ENCODE results near the gene IRAK4. TPM values are rescaled to one million over a fixed set of nuclear protein-coding genes. Genes with fewer than 3 reads are reported as not detected.

The IRAK4 gene
- total RNA-seq, result 10 to 100 TPM in 2 of 6 experiments, 1 to 10 TPM in 4; 6.5 to 16.0 (median 9.3) TPM
- long read RNA-seq, full-length matches to known transcripts, result 1 of 1 reads
- long read RNA-seq, partial matches to known transcripts, result 0 of 1 reads
- long read RNA-seq, other reads (novel, unspliced or antisense), result 0 of 1 reads

- intact Hi-C loops (cut with DNase I), result no loop called here
- ATAC-seq (peak; percentile 99), DNase-seq (peak; percentile 94 to 97 (median 96))
- no peaks in the 10 kb centered on the region for H3K36me3 ChIP-seq
- no peaks in the 10 kb centered on the region for H3K9me3 ChIP-seq
- H3K4me3 ChIP-seq, result peak within 1 kb of the TSS; percentile 70 to 89 (median 79)
- peak within 1 kb of the TSS; percentile 53 to 89 (median 85) for H3K27ac ChIP-seq
- TF ChIP-seq POLR2A (IDR thresholded peaks at IDR 0.05) (peak; percentile 79), CTCF (IDR thresholded peaks at IDR 0.05) (peak; percentile 29 to 52 (median 44))
- no peaks in the 10 kb centered on the region for H3K27me3 ChIP-seq
- WGBS (ENCODE audit: insufficient coverage, low coverage, low lambda C conversion rate, missing lambda C conversion rate), result 0% methylated on average over 27 of the region's 54 CpGs
- peaks cover 0 to 25% (median 5%) of the 10 kb centered on the region in 4 donors for H3K4me1 ChIP-seq
Measured at GRCh38 chr12:43758728-43759563, at the start of gene IRAK4, which contains the start of gene PUS7L. Gene IRAK4, plus strand, starts transcription at chr12:43758951. Its CDS starts 9,161 bp downstream, at chr12:43768112. Gene PUS7L, minus strand, starts transcription at chr12:43758790. Its CDS starts 3,545 bp downstream, at chr12:43755245.

- Histone ChIP-seq H3K4me1 (no peaks in the 10 kb centered on the region), H3K4me3 (no peak overlapping the region), H3K27ac (no peak overlapping the region), H3K36me3 (no peaks in the 10 kb centered on the region), H3K9me3 (no peaks in the 10 kb centered on the region), H3K27me3 (no peaks in the 10 kb centered on the region)
- 9% methylated on average over 2 of the region's 2 CpGs for WGBS (ENCODE audit: insufficient coverage, low coverage, low lambda C conversion rate, missing lambda C conversion rate)
- TF ChIP-seq POLR2A (IDR thresholded peaks at IDR 0.05), result no peak
- TF ChIP-seq CTCF (IDR thresholded peaks at IDR 0.05), result no peak
- ATAC-seq (peak in 2 of 4 donors; percentile 32 to 71), DNase-seq (no peak)
- intact Hi-C loops (cut with DNase I), result no loop called here
Measured at GRCh38 chr12:43711348-43711747, 47.4 kb upstream of the IRAK4 start.

- no peaks in the 10 kb centered on the region for H3K9me3 ChIP-seq
- H3K27me3 ChIP-seq, result no peaks in the 10 kb centered on the region
- H3K27ac ChIP-seq, result no peak overlapping the region
- H3K4me3 ChIP-seq, result no peak overlapping the region
- H3K4me1 ChIP-seq, result no peaks in the 10 kb centered on the region
- TF ChIP-seq POLR2A (IDR thresholded peaks at IDR 0.05), result no peak
- TF ChIP-seq CTCF (IDR thresholded peaks at IDR 0.05), result no peak
- DNase-seq (no peak), ATAC-seq (no peak)
- intact Hi-C loops (cut with DNase I), result no loop called here
- H3K36me3 ChIP-seq, result no peaks in the 10 kb centered on the region
Measured at GRCh38 chr12:43722621-43723020, 36.1 kb upstream of the IRAK4 start.

- Histone ChIP-seq H3K4me1 (no peaks in the 10 kb centered on the region), H3K27me3 (no peaks in the 10 kb centered on the region), H3K27ac (no peak overlapping the region), H3K9me3 (no peaks in the 10 kb centered on the region), H3K36me3 (no peaks in the 10 kb centered on the region), H3K4me3 (no peak overlapping the region)
- intact Hi-C loops (cut with DNase I), result no loop called here
- ATAC-seq, result no peak
- no peak for DNase-seq
- TF ChIP-seq CTCF (IDR thresholded peaks at IDR 0.05) (no peak), POLR2A (IDR thresholded peaks at IDR 0.05) (no peak)
Measured at GRCh38 chr12:43723134-43723533, 35.6 kb upstream of the IRAK4 start.

All from right lobe of liver (tissue), 6 donors.